Measurements from ENCODE around the gene CCDC66.

The CCDC66 gene

GRCh38 chr3:56622381-56622780, 65.4 kb downstream of the CCDC66 start:
- DNase-seq = no peak

- no peak for DNase-seq
Measured at GRCh38 chr3:56624725-56625124, 67.8 kb downstream of the CCDC66 start.

- DNase-seq = no peak
Measured at GRCh38 chr3:56629047-56629446, 72.1 kb downstream of the CCDC66 start.

- DNase-seq = no peak
Measured at GRCh38 chr3:56629451-56629850, 72.5 kb downstream of the CCDC66 start.

GRCh38 chr3:56630966-56631365, 74.0 kb downstream of the CCDC66 start:
- no peak for DNase-seq

- no peak for DNase-seq
Measured at GRCh38 chr3:56633181-56633580, 76.2 kb downstream of the CCDC66 start.

- DNase-seq = no peak
Measured at GRCh38 chr3:56633602-56634535, 76.9 kb downstream of the CCDC66 start.

- DNase-seq = no peak
Measured at GRCh38 chr3:56645407-56645806, 88.4 kb downstream of the CCDC66 start.

GRCh38 chr3:56654460-56654859, 97.5 kb downstream of the CCDC66 start:
- no peak for DNase-seq

- no peak for DNase-seq
Measured at GRCh38 chr3:56655709-56656108, 98.7 kb downstream of the CCDC66 start.

GRCh38 chr3:56664823-56665222, 107.8 kb downstream of the CCDC66 start:
- DNase-seq = no peak

- DNase-seq = no peak
Measured at GRCh38 chr3:56667973-56668579, 111.1 kb downstream of the CCDC66 start.

All from CD4-positive, alpha-beta T cell treated with Interleukin-6 for 4 hours (primary cell).